K562 (cell line): ENCODE data around the gene NOPCHAP1. TPM values are rescaled to one million over a fixed set of nuclear protein-coding genes. Genes with fewer than 3 reads are reported as not detected.

ENCODE experiments used
- BMI1 ChIP-seq: fragments of 150-350 bp; IDR thresholded peaks from 2 replicates; pipeline ENCODE4 v1.6.1; 2014; ENCODE audit warnings: low read length
- CBX3 ChIP-seq, 2 experiments: IDR thresholded peaks; 1 replicate in 1 of 2; 2 replicates in 1 of 2; pipeline ENCODE4 v1.6.1; 2012; ENCODE audit warnings: inconsistent platforms in 2 of 2, low read length in 2 of 2, borderline replicate concordance in 1 of 2, control low read depth in 1 of 2
- DIDO1 ChIP-seq: fragments of 450-650 bp; IDR thresholded peaks from 2 replicates; pipeline ENCODE4 v1.6.1; 2016; ENCODE audit warnings: low read depth, missing biosample characterization, missing genetic modification characterization
- EHMT2 ChIP-seq: fragments of 450-650 bp; IDR thresholded peaks from 2 replicates; pipeline ENCODE4 v1.6.1; 2018; ENCODE audit warnings: antibody characterized with exemption
- EZH2 ChIP-seq: IDR thresholded peaks from 2 replicates; pipeline ENCODE4 v1.6.1; 2012; ENCODE audit warnings: low read depth, mild to moderate bottlenecking, inconsistent platforms, low read length, borderline replicate concordance
- HDAC6 ChIP-seq: IDR thresholded peaks from 2 replicates; pipeline ENCODE4 v1.6.1; 2012; ENCODE audit warnings: low read depth, mild to moderate bottlenecking, control low read depth, inconsistent platforms, low read length, moderate library complexity
- ILK ChIP-seq: fragments of 450-650 bp; IDR thresholded peaks from 2 replicates; pipeline ENCODE4 v1.6.1; 2016; ENCODE audit warnings: missing genetic modification characterization, low read depth, mild to moderate bottlenecking, missing compliant biosample characterization, moderate library complexity, borderline replicate concordance
- KLF13 ChIP-seq: fragments of 450-650 bp; IDR thresholded peaks from 2 replicates; pipeline ENCODE4 v1.6.1; 2016; ENCODE audit warnings: missing genetic modification characterization, low read depth, mild to moderate bottlenecking, missing compliant biosample characterization, moderate library complexity, borderline replicate concordance
- RCOR1 ChIP-seq, 2 experiments: IDR thresholded peaks; 2 replicates each; pipeline ENCODE4 v1.6.1; 2012; ENCODE audit warnings: low read depth in 2 of 2, low read length in 2 of 2, borderline replicate concordance in 1 of 2, improper control_type of control experiment in 1 of 2
- SRSF7 ChIP-seq: fragments of 200-400 bp; formaldehyde crosslinking; optimal IDR thresholded peaks from 2 replicates; pipeline ENCODE3; 2017; ENCODE audit warnings: mild to moderate bottlenecking, low read depth, low read length
- ZNF239 ChIP-seq: fragments of 250-450 bp; sonication (Bioruptor Pico); IDR thresholded peaks from 2 replicates; pipeline ENCODE4 v1.4.0; 2020; ENCODE audit warnings: mild to moderate bottlenecking
- polyA plus RNA-seq, 8 experiments: library from polyadenylated mRNA; depleted of rRNA in 4 of 8; stranded (reverse) in 5 of 8; unstranded in 3 of 8; fragments of >200 nt; fragmentation: Nextera tagmentation in 2 of 8; fragmentation: Illumina TruSeq in 1 of 8; extraction: Ambion mirVana in 2 of 8; extraction: Trizol in 1 of 8; gene quantifications; 2 replicates each; pipeline versions ENCODE4 v1.2.1 to v1.2.3, GENCODE V29; 2011 to 2014; ENCODE audit warnings: inconsistent platforms in 1 of 8, missing spikeins in 1 of 8
- total RNA-seq, 7 experiments: library from RNA; depleted of rRNA in 6 of 7; stranded (reverse); fragments of >200 nt in 6 of 7; fragmentation: Illumina TruSeq in 2 of 7; extraction: Trizol in 2 of 7; gene quantifications; 2 replicates each; pipeline versions ENCODE4 v1.2.1 to v1.2.3, GENCODE V29; 2011 to 2021; ENCODE audit warnings: low replicate concordance in 1 of 7
- TF ChIP-seq, protein P1 (sequence below): fragments of 450-650 bp; IDR thresholded peaks from 2 replicates; pipeline ENCODE4 v1.6.1; 2016; ENCODE audit warnings: low read depth
- TF ChIP-seq, protein P2 (sequence below): fragments of 450-650 bp; formaldehyde crosslinking; IDR thresholded peaks from 2 replicates; pipeline ENCODE4 v1.4.0; 2020; ENCODE audit warnings: mild to moderate bottlenecking, moderate library complexity
- TF ChIP-seq, protein P3 (sequence below): fragments of 200-400 bp; formaldehyde crosslinking; IDR thresholded peaks from 2 replicates; pipeline ENCODE4 v1.6.1; 2017; ENCODE audit warnings: mild to moderate bottlenecking, low read depth, low read length, moderate library complexity
- TF ChIP-seq, protein P4 (sequence below), 2 experiments: fragments of 450-650 bp in 1 of 2; sonication (generic) in 1 of 2; formaldehyde crosslinking; conservative IDR thresholded peaks; 2 replicates each; pipeline versions ENCODE4 v1.4.0 to v1.8.1; 2020 to 2022; ENCODE audit warnings: mild to moderate bottlenecking in 1 of 2, missing genetic modification reagents in 1 of 2

NOPCHAP1 gene
- total and polyA plus RNA-seq, 9 of the 15 experiments (the other 6 are each of a cell fraction or from before 2014, with no cell fraction given), result 19.4 to 108 (median 33.4) TPM

DNA sequence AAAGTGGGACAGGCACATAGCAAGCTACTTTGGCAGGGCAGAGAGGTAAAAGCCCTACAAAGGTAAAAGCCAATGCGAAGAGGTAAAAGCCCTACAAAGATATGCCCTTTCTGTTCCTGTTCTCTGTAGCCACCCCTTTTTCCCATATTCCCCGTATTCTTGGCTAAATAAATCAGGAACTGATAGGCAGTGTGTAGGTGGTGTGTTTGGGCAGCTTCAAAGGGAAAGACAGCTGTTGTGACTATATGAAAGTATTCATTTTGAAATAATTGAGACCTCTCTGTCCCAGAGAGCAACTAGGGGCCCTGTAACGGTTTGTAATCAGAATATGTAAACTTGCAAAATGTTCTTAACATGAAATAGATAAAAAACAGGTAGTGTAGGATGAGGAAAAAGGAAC lies 16.8 kb upstream of the NOPCHAP1 start (continued):
- TF ChIP-seq, protein P1, sequence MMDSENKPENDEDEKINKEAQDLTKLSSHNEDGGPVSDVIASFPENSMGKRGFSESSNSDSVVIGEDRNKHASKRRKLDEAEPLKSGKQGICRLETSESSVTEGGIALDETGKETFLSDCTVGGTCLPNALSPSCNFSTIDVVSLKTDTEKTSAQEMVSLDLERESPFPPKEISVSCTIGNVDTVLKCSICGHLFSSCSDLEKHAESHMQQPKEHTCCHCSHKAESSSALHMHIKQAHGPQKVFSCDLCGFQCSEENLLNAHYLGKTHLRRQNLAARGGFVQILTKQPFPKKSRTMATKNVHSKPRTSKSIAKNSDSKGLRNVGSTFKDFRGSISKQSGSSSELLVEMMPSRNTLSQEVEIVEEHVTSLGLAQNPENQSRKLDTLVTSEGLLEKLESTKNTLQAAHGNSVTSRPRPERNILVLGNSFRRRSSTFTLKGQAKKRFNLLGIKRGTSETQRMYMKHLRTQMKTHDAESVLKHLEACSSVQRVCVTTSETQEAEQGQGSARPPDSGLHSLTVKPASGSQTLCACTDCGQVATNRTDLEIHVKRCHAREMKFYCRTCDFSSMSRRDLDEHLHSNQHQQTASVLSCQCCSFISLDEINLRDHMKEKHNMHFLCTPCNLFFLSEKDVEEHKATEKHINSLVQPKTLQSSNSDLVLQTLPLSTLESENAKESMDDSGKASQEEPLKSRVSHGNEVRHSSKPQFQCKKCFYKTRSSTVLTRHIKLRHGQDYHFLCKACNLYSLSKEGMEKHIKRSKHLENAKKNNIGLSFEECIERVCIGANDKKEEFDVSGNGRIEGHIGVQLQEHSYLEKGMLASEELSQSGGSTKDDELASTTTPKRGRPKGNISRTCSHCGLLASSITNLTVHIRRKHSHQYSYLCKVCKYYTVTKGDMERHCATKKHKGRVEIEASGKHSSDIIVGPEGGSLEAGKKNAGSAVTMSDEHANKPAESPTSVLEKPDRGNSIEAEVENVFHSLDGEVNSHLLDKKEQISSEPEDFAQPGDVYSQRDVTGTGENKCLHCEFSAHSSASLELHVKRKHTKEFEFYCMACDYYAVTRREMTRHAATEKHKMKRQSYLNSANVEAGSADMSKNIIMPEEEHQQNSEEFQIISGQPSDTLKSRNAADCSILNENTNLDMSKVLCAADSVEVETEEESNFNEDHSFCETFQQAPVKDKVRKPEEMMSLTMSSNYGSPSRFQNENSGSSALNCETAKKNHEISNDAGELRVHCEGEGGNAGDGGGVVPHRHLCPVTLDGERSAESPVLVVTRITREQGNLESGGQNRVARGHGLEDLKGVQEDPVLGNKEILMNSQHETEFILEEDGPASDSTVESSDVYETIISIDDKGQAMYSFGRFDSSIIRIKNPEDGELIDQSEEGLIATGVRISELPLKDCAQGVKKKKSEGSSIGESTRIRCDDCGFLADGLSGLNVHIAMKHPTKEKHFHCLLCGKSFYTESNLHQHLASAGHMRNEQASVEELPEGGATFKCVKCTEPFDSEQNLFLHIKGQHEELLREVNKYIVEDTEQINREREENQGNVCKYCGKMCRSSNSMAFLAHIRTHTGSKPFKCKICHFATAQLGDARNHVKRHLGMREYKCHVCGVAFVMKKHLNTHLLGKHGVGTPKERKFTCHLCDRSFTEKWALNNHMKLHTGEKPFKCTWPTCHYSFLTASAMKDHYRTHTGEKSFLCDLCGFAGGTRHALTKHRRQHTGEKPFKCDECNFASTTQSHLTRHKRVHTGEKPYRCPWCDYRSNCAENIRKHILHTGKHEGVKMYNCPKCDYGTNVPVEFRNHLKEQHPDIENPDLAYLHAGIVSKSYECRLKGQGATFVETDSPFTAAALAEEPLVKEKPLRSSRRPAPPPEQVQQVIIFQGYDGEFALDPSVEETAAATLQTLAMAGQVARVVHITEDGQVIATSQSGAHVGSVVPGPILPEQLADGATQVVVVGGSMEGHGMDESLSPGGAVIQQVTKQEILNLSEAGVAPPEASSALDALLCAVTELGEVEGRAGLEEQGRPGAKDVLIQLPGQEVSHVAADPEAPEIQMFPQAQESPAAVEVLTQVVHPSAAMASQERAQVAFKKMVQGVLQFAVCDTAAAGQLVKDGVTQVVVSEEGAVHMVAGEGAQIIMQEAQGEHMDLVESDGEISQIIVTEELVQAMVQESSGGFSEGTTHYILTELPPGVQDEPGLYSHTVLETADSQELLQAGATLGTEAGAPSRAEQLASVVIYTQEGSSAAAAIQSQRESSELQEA, result no peak
- TF ChIP-seq, protein P2, sequence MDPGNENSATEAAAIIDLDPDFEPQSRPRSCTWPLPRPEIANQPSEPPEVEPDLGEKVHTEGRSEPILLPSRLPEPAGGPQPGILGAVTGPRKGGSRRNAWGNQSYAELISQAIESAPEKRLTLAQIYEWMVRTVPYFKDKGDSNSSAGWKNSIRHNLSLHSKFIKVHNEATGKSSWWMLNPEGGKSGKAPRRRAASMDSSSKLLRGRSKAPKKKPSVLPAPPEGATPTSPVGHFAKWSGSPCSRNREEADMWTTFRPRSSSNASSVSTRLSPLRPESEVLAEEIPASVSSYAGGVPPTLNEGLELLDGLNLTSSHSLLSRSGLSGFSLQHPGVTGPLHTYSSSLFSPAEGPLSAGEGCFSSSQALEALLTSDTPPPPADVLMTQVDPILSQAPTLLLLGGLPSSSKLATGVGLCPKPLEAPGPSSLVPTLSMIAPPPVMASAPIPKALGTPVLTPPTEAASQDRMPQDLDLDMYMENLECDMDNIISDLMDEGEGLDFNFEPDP (CRISPR knock-in tag), result no peak
- TF ChIP-seq EHMT2, result no peak
- TF ChIP-seq EZH2, result no peak
- no peak for TF ChIP-seq HDAC6
- TF ChIP-seq DIDO1 (tag), result no peak
- TF ChIP-seq, protein P3, sequence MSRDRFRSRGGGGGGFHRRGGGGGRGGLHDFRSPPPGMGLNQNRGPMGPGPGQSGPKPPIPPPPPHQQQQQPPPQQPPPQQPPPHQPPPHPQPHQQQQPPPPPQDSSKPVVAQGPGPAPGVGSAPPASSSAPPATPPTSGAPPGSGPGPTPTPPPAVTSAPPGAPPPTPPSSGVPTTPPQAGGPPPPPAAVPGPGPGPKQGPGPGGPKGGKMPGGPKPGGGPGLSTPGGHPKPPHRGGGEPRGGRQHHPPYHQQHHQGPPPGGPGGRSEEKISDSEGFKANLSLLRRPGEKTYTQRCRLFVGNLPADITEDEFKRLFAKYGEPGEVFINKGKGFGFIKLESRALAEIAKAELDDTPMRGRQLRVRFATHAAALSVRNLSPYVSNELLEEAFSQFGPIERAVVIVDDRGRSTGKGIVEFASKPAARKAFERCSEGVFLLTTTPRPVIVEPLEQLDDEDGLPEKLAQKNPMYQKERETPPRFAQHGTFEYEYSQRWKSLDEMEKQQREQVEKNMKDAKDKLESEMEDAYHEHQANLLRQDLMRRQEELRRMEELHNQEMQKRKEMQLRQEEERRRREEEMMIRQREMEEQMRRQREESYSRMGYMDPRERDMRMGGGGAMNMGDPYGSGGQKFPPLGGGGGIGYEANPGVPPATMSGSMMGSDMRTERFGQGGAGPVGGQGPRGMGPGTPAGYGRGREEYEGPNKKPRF, result no peak
- no peak for TF ChIP-seq ILK (tag)
- TF ChIP-seq SRSF7, result no peak
- TF ChIP-seq, protein P4, sequence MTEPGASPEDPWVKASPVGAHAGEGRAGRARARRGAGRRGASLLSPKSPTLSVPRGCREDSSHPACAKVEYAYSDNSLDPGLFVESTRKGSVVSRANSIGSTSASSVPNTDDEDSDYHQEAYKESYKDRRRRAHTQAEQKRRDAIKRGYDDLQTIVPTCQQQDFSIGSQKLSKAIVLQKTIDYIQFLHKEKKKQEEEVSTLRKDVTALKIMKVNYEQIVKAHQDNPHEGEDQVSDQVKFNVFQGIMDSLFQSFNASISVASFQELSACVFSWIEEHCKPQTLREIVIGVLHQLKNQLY (CRISPR knock-in tag; conservative IDR thresholded peaks at IDR 0.05), result no peak
- no peak for TF ChIP-seq KLF13 (tag)
- TF ChIP-seq ZNF239 (CRISPR knock-in tag), result no peak
- TF ChIP-seq RCOR1 (IDR thresholded peaks at IDR 0.05; ENCODE audit: borderline replicate concordance in 1 of 2, low read depth in 2 of 2, low read length in 2 of 2), result no peak
- TF ChIP-seq BMI1, result no peak
- no peak for TF ChIP-seq CBX3 (IDR thresholded peaks at IDR 0.05; ENCODE audit: borderline replicate concordance in 1 of 2, low read length in 2 of 2)
